NB4 (cell line): ENCODE data around the gene DNAH11.

Experiments used
- POLR2A ChIP-seq: IDR thresholded peaks from 2 replicates; pipeline ENCODE4 v1.6.1; 2011; ENCODE audit warnings: mild to moderate bottlenecking; ENCODE audit not compliant: insufficient read length; ENCODE audit errors: extremely low read depth
- TF ChIP-seq, protein P1 (sequence below): IDR thresholded peaks from one replicate; pipeline ENCODE4 v1.5.1; 2012; ENCODE audit warnings: low read depth, low read length
- TF ChIP-seq, protein P2 (sequence below): IDR thresholded peaks from 2 replicates; pipeline ENCODE4 v1.6.1; 2011; ENCODE audit warnings: low read depth, low read length

DNA sequence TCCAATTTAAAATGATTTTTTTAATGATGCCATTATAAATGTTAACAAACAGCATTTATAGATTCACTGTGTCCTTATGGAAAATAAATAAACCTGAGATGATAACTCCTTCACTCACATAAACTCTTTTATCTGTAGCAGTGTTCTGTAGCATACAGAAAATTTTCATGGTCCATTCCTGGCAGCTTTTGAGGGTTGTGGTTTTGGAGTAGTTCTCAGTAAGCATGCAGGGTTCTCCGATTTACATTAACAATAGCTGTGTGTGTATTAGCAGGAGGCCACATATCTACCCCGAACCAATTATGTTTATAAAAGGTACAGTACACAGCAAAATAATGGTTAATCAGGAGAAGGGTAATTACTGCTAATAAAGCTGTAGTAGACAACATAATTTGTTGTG lies 240.2 kb downstream of the DNAH11 start:
- TF ChIP-seq, protein P1, sequence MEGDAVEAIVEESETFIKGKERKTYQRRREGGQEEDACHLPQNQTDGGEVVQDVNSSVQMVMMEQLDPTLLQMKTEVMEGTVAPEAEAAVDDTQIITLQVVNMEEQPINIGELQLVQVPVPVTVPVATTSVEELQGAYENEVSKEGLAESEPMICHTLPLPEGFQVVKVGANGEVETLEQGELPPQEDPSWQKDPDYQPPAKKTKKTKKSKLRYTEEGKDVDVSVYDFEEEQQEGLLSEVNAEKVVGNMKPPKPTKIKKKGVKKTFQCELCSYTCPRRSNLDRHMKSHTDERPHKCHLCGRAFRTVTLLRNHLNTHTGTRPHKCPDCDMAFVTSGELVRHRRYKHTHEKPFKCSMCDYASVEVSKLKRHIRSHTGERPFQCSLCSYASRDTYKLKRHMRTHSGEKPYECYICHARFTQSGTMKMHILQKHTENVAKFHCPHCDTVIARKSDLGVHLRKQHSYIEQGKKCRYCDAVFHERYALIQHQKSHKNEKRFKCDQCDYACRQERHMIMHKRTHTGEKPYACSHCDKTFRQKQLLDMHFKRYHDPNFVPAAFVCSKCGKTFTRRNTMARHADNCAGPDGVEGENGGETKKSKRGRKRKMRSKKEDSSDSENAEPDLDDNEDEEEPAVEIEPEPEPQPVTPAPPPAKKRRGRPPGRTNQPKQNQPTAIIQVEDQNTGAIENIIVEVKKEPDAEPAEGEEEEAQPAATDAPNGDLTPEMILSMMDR = no peak
- TF ChIP-seq POLR2A = no peak
- TF ChIP-seq, protein P2, sequence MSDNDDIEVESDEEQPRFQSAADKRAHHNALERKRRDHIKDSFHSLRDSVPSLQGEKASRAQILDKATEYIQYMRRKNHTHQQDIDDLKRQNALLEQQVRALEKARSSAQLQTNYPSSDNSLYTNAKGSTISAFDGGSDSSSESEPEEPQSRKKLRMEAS = no peak
